Measurements from ENCODE around the gene LRBA.

GRCh38 chr4:150743564-150744342, 271.3 kb downstream of the LRBA start:
- TF ChIP-seq JUN (IDR thresholded peaks at IDR 0.05) (no peak), POLR2A (IDR thresholded peaks at IDR 0.05; ENCODE audit: low read length) (no peak), CTCF (IDR thresholded peaks at IDR 0.05) (no peak), HDAC2 (IDR thresholded peaks at IDR 0.05) (no peak)

All from A549 (cell line).